NCI-H69 (cell line): ENCODE results near the gene ZNF567.

Experiments used
- DNase-seq: peaks from one replicate; lab custom pipeline; 2025; lab: John Stamatoyannopoulos, UW

The ZNF567 gene

DNA sequence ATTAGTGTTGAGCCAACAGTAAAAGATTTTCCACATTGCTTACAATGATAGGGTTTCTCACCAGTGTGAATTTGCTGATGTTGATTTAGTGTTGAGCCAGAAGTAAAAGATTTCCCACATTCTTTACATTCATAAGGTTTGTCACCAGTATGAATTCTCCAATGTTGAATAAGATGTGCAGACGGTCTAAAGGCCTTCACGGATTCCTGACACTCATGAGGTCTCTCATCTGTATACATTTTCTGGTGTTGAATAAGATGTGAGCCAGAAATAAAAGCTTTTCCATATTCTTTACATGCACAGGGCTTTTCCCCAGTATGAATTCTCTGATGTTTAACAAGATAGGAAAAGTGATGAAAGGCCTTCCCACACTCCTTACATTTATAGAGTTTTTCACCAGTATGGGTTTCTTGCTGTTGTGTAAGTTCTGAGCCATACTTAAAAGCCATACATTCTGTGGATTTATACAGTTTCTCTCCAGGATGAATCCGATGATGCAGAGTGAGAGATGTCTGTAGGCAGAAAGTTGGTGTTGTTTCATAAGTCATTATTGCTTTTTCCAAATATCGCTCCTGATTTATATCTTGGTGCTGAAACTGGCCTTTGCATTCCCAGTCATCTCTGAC is 62.8 kb downstream of the ZNF567 start:
- DNase-seq, result no peak
